Fibroblast of the conjunctiva (primary cell): ENCODE data around the gene SMG5.
"Not testable (repeated sequence)": the region's sequence is repeated elsewhere in the genome, so short reads cannot be mapped to it uniquely, and the experiment has no call there.

Source experiments
- DNase-seq: peaks from one replicate; pipeline ENCODE4 v3.0.0-alpha.2; 2010; ENCODE audit warnings: low read depth

The SMG5 gene

GRCh38 chr1:156242738-156243137 lies 39.9 kb downstream of the SMG5 start:
- no peak for DNase-seq

- no peak for DNase-seq
Observed at GRCh38 chr1:156241926-156242325, 40.7 kb downstream of the SMG5 start, which contains the start of gene BGLAP. TSS of gene BGLAP (plus strand) at chr1:156242184. CDS start at chr1:156242232, 48 bp downstream.

- no peak for DNase-seq
Observed at GRCh38 chr1:156241311-156241811, 41.3 kb downstream of the SMG5 start.

GRCh38 chr1:156238248-156238647 lies 44.4 kb downstream of the SMG5 start:
- DNase-seq = no peak

GRCh38 chr1:156236164-156236563 lies 46.5 kb downstream of the SMG5 start:
- no peak for DNase-seq

- DNase-seq = peak; percentile 42
Observed at GRCh38 chr1:156233426-156234127, 49.0 kb downstream of the SMG5 start.

GRCh38 chr1:156232201-156232894 lies 50.3 kb downstream of the SMG5 start:
- no peak for DNase-seq

GRCh38 chr1:156230473-156230837 lies 52.2 kb downstream of the SMG5 start:
- DNase-seq = no peak

GRCh38 chr1:156229809-156230472 lies 52.7 kb downstream of the SMG5 start:
- no peak for DNase-seq

GRCh38 chr1:156228501-156228900 lies 54.1 kb downstream of the SMG5 start:
- DNase-seq = no peak

GRCh38 chr1:156226782-156227181 lies 55.8 kb downstream of the SMG5 start:
- no peak for DNase-seq

- DNase-seq = no peak
Observed at GRCh38 chr1:156226116-156226538, 56.5 kb downstream of the SMG5 start.

GRCh38 chr1:156225677-156226014 lies 57.0 kb downstream of the SMG5 start:
- no peak for DNase-seq

- no peak for DNase-seq
Observed at GRCh38 chr1:156221986-156222692, 60.5 kb downstream of the SMG5 start.

GRCh38 chr1:156220226-156220625 lies 62.4 kb downstream of the SMG5 start:
- DNase-seq = no peak

- DNase-seq = no peak
Observed at GRCh38 chr1:156217871-156218270, 64.8 kb downstream of the SMG5 start.

GRCh38 chr1:156216361-156217086 lies 66.1 kb downstream of the SMG5 start:
- not testable (repeated sequence) for DNase-seq

GRCh38 chr1:156214024-156214748 lies 68.4 kb downstream of the SMG5 start:
- no peak for DNase-seq

GRCh38 chr1:156213644-156213966 lies 69.0 kb downstream of the SMG5 start:
- no peak for DNase-seq

GRCh38 chr1:156212833-156213643 lies 69.6 kb downstream of the SMG5 start, which contains the start of gene PMF1:
TSS of gene PMF1 (plus strand) at chr1:156213007. CDS start at chr1:156213016, 9 bp downstream.
- DNase-seq = peak; percentile 89
